LNCaP clone FGC (cell line): ENCODE results near the gene GSK3A.

ENCODE experiments used
- DNase-seq: peaks from one replicate; pipeline ENCODE4 v3.0.0-alpha.2; 2011; ENCODE audit warnings: low read depth
- H3K4me3 ChIP-seq: 2 replicates; pipeline ENCODE4 v1.5.1; 2011; ENCODE audit warnings: mild to moderate bottlenecking, low read depth, low read length, control low read depth
- CTCF ChIP-seq: IDR thresholded peaks from 2 replicates; pipeline ENCODE4 v1.5.1; 2012; ENCODE audit warnings: mild to moderate bottlenecking; ENCODE audit not compliant: control insufficient read depth, insufficient read depth; ENCODE audit errors: extremely low read depth

GSK3A gene

GRCh38 chr19:42196011-42197001 lies 46.1 kb downstream of the GSK3A start:
- no peak overlapping the region for H3K4me3 ChIP-seq
- no peak for TF ChIP-seq CTCF
- no peak for DNase-seq

DNA sequence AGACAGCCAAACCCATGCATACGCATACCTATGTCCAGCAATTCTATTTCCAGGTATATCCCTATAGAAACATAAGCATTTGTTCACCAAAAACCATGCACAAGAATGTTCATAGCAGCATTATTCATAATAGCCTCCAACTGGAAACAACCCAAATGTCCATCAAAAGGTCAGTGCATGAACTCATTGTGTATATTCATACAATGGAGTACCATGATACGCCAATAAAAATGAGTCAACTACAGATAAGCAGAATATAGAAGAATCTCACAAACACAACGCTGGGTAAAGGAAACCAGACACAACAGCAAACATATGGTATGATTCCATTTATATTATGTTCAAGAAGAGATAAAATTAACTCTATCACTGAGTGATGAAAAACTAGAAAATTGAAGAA lies 48.7 kb downstream of the GSK3A start:
- TF ChIP-seq CTCF = no peak
- DNase-seq = no peak

GRCh38 chr19:42193294-42193693 lies 49.1 kb downstream of the GSK3A start:
- TF ChIP-seq CTCF = no peak
- DNase-seq = no peak
- H3K4me3 ChIP-seq = no peak overlapping the region

More for the DNA sequence above, 48.7 kb downstream of the GSK3A start:
- no peak overlapping the region for H3K4me3 ChIP-seq

GRCh38 chr19:42191855-42192254 lies 50.5 kb downstream of the GSK3A start:
- DNase-seq = no peak
- no peak overlapping the region for H3K4me3 ChIP-seq
- no peak for TF ChIP-seq CTCF

- no peak for TF ChIP-seq CTCF
- DNase-seq = no peak
These were observed 51.1 kb downstream of the GSK3A start for GRCh38 chr19:42191330-42191729.

DNA sequence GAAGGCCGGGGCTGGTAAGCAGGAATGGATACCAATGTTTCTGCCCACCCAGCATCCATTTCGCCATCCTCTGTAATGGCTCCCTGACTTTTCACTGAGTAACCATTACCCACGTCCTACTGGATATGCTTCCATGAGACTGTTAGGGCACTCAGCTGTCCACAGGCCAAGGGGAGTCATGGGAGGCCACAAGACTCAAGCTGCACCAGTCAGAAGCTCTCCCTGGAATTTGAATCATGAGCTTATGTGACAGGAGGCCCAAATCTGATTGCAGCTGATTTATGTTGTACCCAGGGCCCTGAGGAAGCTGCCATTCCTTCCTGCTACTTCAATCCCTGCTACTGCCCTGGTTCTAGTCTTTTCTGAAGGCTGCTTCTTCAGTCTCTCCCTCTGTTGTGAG lies 53.3 kb downstream of the GSK3A start:
- no peak for DNase-seq
- no peak overlapping the region for H3K4me3 ChIP-seq
- TF ChIP-seq CTCF = no peak

More at GRCh38 chr19:42191330-42191729, 51.1 kb downstream of the GSK3A start:
- H3K4me3 ChIP-seq = no peak overlapping the region

DNA sequence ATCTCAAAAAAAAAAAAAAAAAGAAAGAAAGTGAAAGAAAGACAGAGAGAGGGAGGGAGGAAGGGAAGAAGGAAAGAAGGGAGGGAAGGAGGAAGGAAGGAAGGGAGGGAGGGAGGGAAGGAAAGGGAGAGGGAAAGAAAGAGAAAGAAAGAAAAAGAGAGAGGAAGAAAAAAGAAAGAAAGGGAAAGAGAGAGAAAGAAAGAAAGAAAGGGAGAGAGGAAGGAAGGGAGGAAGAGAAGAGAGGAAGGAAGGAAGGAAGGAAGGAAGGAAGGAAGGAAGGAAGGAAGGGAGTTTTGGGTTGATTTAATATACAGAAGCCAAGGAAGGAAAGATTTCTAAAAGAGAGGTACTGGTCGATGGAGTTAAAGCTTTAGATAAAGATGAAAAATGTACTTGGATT lies 53.7 kb downstream of the GSK3A start:
- no peak for TF ChIP-seq CTCF
- DNase-seq = no peak
- no peak overlapping the region for H3K4me3 ChIP-seq
